Measurements from ENCODE around the gene HS1BP3.

- TF ChIP-seq EZH2 (IDR thresholded peaks at IDR 0.05) (no peak), CTCF (IDR thresholded peaks at IDR 0.05) (no peak)
These were observed 16.9 kb downstream of the HS1BP3 start for GRCh38 chr2:20633794-20634506.

All from neural progenitor cell (in vitro differentiated cells).